A549 (cell line): ENCODE results near the gene COX19. TPM values are rescaled to one million over a fixed set of nuclear protein-coding genes. Genes with fewer than 3 reads are reported as not detected.

Source experiments
- ATAC-seq, 2 experiments: fragments of 200-7000 bp in 1 of 2; fragments of >200 bp in 1 of 2; cut with Nextera tagmentation in 1 of 2; cut with Tn5 transposase in 1 of 2; 3 replicates each; pipeline versions ENCODE4 v1.8.0 to v1.9.1; 2018 to 2020; ENCODE audit warnings: mild to moderate bottlenecking in 1 of 2, moderate library complexity in 1 of 2
- CTCF ChIA-PET: fragments of 300-600 bp; sonication (Branson Sonifier 250); formaldehyde crosslinking; extraction: SDS; loops from one replicate; lab custom pipeline; 2021; ENCODE audit warnings: antibody characterized with exemption, inconsistent platforms; lab: Yijun Ruan, JAX
- POLR2A ChIA-PET: fragments of 350-600 bp; formaldehyde crosslinking; extraction: SDS; loops from one replicate; lab custom pipeline; 2021; ENCODE audit warnings: antibody characterized with exemption, inconsistent platforms; lab: Yijun Ruan, JAX
- DNase-seq, 2 experiments: peaks; one replicate each; pipeline versions ENCODE4 v3.0.0 to v3.0.0-alpha.2; 2011 to 2016; ENCODE audit warnings: low read depth in 1 of 2, low spot score in 1 of 2
- FAIRE-seq: peaks from 2 replicates; lab custom pipeline; 2011; peaks lifted over from hg19 to GRCh38; lab: Jason Lieb, UNC
- H3K27ac ChIP-seq, 2 experiments: fragments of >200 bp; sonication (Bioruptor Twin); formaldehyde crosslinking; 3 replicates each; pipeline ENCODE4 v1.5.1; 2016 to 2017
- H3K4me1 ChIP-seq: fragments of >200 bp; sonication (Bioruptor Twin); formaldehyde crosslinking; 3 replicates; pipeline ENCODE4 v1.6.1; 2016
- H3K4me2 ChIP-seq: fragments of >200 bp; sonication (Bioruptor Twin); formaldehyde crosslinking; 3 replicates; pipeline ENCODE4 v1.6.1; 2016
- H3K4me3 ChIP-seq: fragments of >200 bp; sonication (Bioruptor Twin); formaldehyde crosslinking; 3 replicates; pipeline ENCODE4 v1.5.1; 2016
- H3K9me3 ChIP-seq: fragments of >200 bp; sonication (Bioruptor Twin); formaldehyde crosslinking; 3 replicates; pipeline ENCODE4 v1.6.1; 2016
- CHD4 ChIP-seq: fragments of 200-600 bp; sonication (generic); IDR thresholded peaks from 2 replicates; pipeline ENCODE4 v1.6.1; 2016; ENCODE audit warnings: antibody characterized with exemption, mild to moderate bottlenecking, borderline replicate concordance
- CTCF ChIP-seq: fragments of >200 bp; sonication (Bioruptor Twin); formaldehyde crosslinking; IDR thresholded peaks from 3 replicates; pipeline ENCODE4 v1.5.1; 2016
- E2F6 ChIP-seq: IDR thresholded peaks from 2 replicates; pipeline ENCODE4 v1.6.1; 2012; ENCODE audit warnings: low read depth, borderline replicate concordance
- ESRRA ChIP-seq: fragments of 150-350 bp; IDR thresholded peaks from 2 replicates; pipeline ENCODE4 v1.6.1; 2014; ENCODE audit warnings: mild to moderate bottlenecking, low read length, borderline replicate concordance
- HOXA7 ChIP-seq: fragments of 250-450 bp; sonication (Bioruptor Pico); IDR thresholded peaks from 2 replicates; pipeline ENCODE4 v1.5.0; 2020; ENCODE audit warnings: mild to moderate bottlenecking, moderate library complexity
- JUN ChIP-seq, 2 experiments: fragments of >200 bp; sonication (Bioruptor Twin); formaldehyde crosslinking; IDR thresholded peaks; 2 replicates in 1 of 2; 3 replicates in 1 of 2; pipeline ENCODE4 v1.6.1; 2016 to 2017
- KDM1A ChIP-seq: fragments of 200-600 bp; sonication (generic); IDR thresholded peaks from 2 replicates; pipeline ENCODE4 v1.6.1; 2016; ENCODE audit warnings: low read depth, mild to moderate bottlenecking
- KDM5A ChIP-seq: fragments of 200-600 bp; sonication (generic); IDR thresholded peaks from 2 replicates; pipeline ENCODE4 v1.6.1; 2016; ENCODE audit warnings: antibody characterized with exemption, mild to moderate bottlenecking
- MAX ChIP-seq: IDR thresholded peaks from 2 replicates; pipeline ENCODE4 v1.6.1; 2012
- NFE2L2 ChIP-seq: fragments of 150-350 bp; conservative IDR thresholded peaks from 2 replicates; pipeline ENCODE4 v1.6.1; 2014; ENCODE audit warnings: low read length
- NPAS2 ChIP-seq: fragments of 250-450 bp; sonication (Bioruptor Pico); IDR thresholded peaks from 2 replicates; pipeline ENCODE4 v1.8.0; 2022; ENCODE audit warnings: mild to moderate bottlenecking, moderate library complexity, borderline replicate concordance
- NR3C1 ChIP-seq: fragments of >200 bp; sonication (Bioruptor Twin); formaldehyde crosslinking; IDR thresholded peaks from 3 replicates; pipeline ENCODE4 v1.6.1; 2017
- PHF8 ChIP-seq: fragments of 200-600 bp; sonication (generic); IDR thresholded peaks from 2 replicates; pipeline ENCODE4 v1.6.1; 2016; ENCODE audit warnings: low read depth, mild to moderate bottlenecking, antibody characterized with exemption, moderate library complexity, borderline replicate concordance
- POLR2A ChIP-seq: IDR thresholded peaks from 2 replicates; pipeline ENCODE4 v1.6.1; 2012; ENCODE audit warnings: mild to moderate bottlenecking, low read length
- POLR2AphosphoS2 ChIP-seq: conservative IDR thresholded peaks from 2 replicates; pipeline ENCODE4 v1.6.1; 2012; ENCODE audit warnings: low read length, improper control_type of control experiment, inconsistent platforms
- RAD21 ChIP-seq, 2 experiments: fragments of >200 bp in 1 of 2; sonication (Bioruptor Twin) in 1 of 2; formaldehyde crosslinking in 1 of 2; IDR thresholded peaks in 1 of 2; conservative IDR thresholded peaks in 1 of 2; 2 replicates in 1 of 2; 3 replicates in 1 of 2; pipeline ENCODE4 v1.6.1; 2012 to 2018; ENCODE audit warnings: inconsistent platforms in 1 of 2
- RCOR1 ChIP-seq: fragments of 150-350 bp; IDR thresholded peaks from 2 replicates; pipeline ENCODE4 v1.6.1; 2014; ENCODE audit warnings: antibody characterized with exemption, low read length, low read depth
- RNF2 ChIP-seq: fragments of 200-600 bp; sonication (generic); IDR thresholded peaks from 2 replicates; pipeline ENCODE4 v1.6.1; 2016; ENCODE audit warnings: low read depth, mild to moderate bottlenecking, antibody characterized with exemption, moderate library complexity, borderline replicate concordance
- ZFP36 ChIP-seq: fragments of 450-650 bp; IDR thresholded peaks from 2 replicates; pipeline ENCODE4 v1.6.1; 2014; ENCODE audit warnings: borderline replicate concordance; ENCODE audit not compliant: partially characterized antibody
- ZSCAN20 ChIP-seq: fragments of 250-450 bp; sonication (Bioruptor Pico); IDR thresholded peaks from 2 replicates; pipeline ENCODE4 v1.8.0; 2022; ENCODE audit warnings: mild to moderate bottlenecking, moderate library complexity
- WGBS: methylation state at CpG from one replicate; pipeline ENCODE4 v1.1.6; 2017; ENCODE audit errors: missing lambda C conversion rate; 5-methylcytosine and 5-hydroxymethylcytosine counted together
- polyA plus RNA-seq, 4 experiments: library from polyadenylated mRNA; depleted of rRNA in 3 of 4; stranded (reverse); fragments of >200 nt; fragmentation: RNase III in 1 of 4; extraction: RNeasy Plus Mini Kit Qiagen cat#74134 plus additional on column Dnase treatment in 1 of 4; gene quantifications; 2 replicates in 3 of 4; 3 replicates in 1 of 4; pipeline ENCODE4 v1.2.3, GENCODE V29; 2011 to 2017

Gene COX19
- polyA plus RNA-seq, 2 of the 4 experiments (the other 2 are of a cell fraction): 6.2 to 7.6 TPM

- FAIRE-seq (no peak), ATAC-seq (no peak; a peak in 1 of 6 replicates), DNase-seq (no peak)
- WGBS: 83% methylated on average over 21 of the region's 56 CpGs
- ChIA-PET POLR2A (no interaction called here), CTCF (interaction anchor here (0.6 to 4.0 kb wide), 5 partner anchors 8 to 79 kb away, joined by 4 to 22 read pairs (median 4); no protein-coding TSS in a partner anchor)
- Histone ChIP-seq H3K4me1 (peaks cover 16% of the 10 kb centered on the region; the same call in 1 of the 3 replicates), H3K4me2 (no peak overlapping the region), H3K4me3 (no peak overlapping the region), H3K27ac (peak overlapping the region in 1 of 2 experiments; percentile 41; a peak in 1 of 6 replicates), H3K9me3 (no peaks in the 10 kb centered on the region)
- TF ChIP-seq POLR2A (no peak), ZSCAN20 (CRISPR knock-in tag) (no peak), KDM5A (no peak), ESRRA (no peak), CHD4 (no peak)
Observed at GRCh38 chr7:986766-987751, 11.7 kb upstream of the COX19 start.

- peak in 1 of 2 experiments; percentile 38 for DNase-seq
- H3K4me3 ChIP-seq: no peak overlapping the region
- no peak overlapping the region for H3K4me2 ChIP-seq
Observed at GRCh38 chr7:985915-986741, 10.8 kb upstream of the COX19 start.

GRCh38 chr7:985127-985416, 9.7 kb upstream of the COX19 start:
- Histone ChIP-seq H3K4me1 (peaks cover 16% of the 10 kb centered on the region; the same call in 1 of the 3 replicates), H3K4me2 (no peak overlapping the region), H3K27ac (no peak overlapping the region), H3K9me3 (no peaks in the 10 kb centered on the region), H3K4me3 (no peak overlapping the region)
- 70% methylated on average over 2 of the region's 16 CpGs for WGBS
- no peak for DNase-seq
- ATAC-seq: no peak
- FAIRE-seq: no peak
- TF ChIP-seq E2F6 (no peak), RNF2 (no peak), PHF8 (no peak), RCOR1 (no peak), ZFP36 (no peak), NR3C1 (no peak), KDM5A (no peak), KDM1A (no peak), RAD21 (conservative IDR thresholded peaks at IDR 0.05 in 1 of 2, IDR thresholded peaks at IDR 0.05 in 1 of 2) (no peak), ESRRA (no peak), NFE2L2 (no peak), NPAS2 (CRISPR knock-in tag) (no peak), POLR2AphosphoS2 (no peak), MAX (no peak), JUN (IDR thresholded peaks at IDR 0.05) (no peak)
- ChIA-PET POLR2A (interaction anchor here (2.1 kb wide), 1 partner anchor 10 kb away, joined by 8 read pairs; the partner anchor contains the start of gene COX19), CTCF (interaction anchor here (0.9 to 4.0 kb wide), 5 partner anchors 8 to 192 kb away, joined by 3 to 22 read pairs (median 5); no protein-coding TSS in a partner anchor)

More at GRCh38 chr7:985915-986741, 10.8 kb upstream of the COX19 start:
- ATAC-seq (peak; percentile 57 to 58), FAIRE-seq (no peak)
- ChIA-PET POLR2A (interaction anchor here (2.1 kb wide), 1 partner anchor 11 kb away, joined by 8 read pairs; the partner anchor contains the start of gene COX19), CTCF (interaction anchor here (0.6 to 4.0 kb wide), 8 partner anchors 8 to 191 kb away, joined by 4 to 22 read pairs (median 4); no protein-coding TSS in a partner anchor)
- Histone ChIP-seq H3K27ac (peak overlapping the region in 1 of 2 experiments; percentile 41; a peak in 1 of 6 replicates), H3K9me3 (no peaks in the 10 kb centered on the region), H3K4me1 (peaks cover 16% of the 10 kb centered on the region; the same call in 1 of the 3 replicates)
- TF ChIP-seq HOXA7 (CRISPR knock-in tag) (no peak), CTCF (no peak), POLR2AphosphoS2 (no peak)
- WGBS: 64% methylated on average over 24 of the region's 41 CpGs
